ENCODE measurements around the gene UBE2J1.

The UBE2J1 gene

GRCh38 chr6:89364586-89364985 is 12.1 kb upstream of the UBE2J1 start:
- DNase-seq (ENCODE audit: low spot score) = no peak

DNA sequence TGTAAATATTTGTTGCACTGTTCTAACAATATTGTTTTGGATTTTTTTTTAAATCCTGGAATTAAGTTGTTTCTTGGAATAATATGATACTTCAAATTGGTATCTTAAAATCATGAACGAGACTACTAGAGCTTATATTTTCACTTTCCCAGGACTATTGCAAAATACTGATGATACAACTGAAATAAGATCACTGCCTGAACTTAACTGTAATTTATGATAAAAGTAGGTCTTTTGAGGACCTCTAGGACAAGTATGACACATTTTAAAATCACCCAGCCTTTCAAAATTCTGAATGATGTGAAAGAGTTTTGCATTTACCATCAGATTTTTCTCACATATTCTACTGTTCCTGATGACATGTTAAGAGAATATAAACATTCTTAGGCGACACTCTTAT is 8.6 kb upstream of the UBE2J1 start:
- no peak for DNase-seq (ENCODE audit: low spot score)

- peak; percentile 45 for DNase-seq (ENCODE audit: low spot score)
These were observed 8.0 kb upstream of the UBE2J1 start for GRCh38 chr6:89360415-89360999.

DNA sequence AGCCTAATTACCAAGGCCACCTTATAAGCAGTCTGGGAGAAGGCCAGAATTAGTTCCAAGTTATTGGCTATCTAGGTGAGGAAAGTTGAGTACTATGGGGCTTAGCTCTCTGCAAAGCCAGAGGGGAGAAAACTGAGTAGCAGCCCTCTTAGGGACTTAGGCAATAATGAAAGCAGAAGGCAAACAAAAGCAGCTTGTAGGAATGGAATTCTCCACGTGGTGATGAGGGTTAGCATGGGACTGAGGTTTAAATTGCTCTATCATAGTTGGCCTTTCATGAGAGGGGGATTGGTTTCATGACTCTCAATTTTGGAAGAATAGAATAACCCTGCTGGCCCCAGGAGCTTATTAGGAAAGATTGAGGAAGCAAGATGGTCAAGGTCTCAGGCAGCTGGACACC is 7.0 kb upstream of the UBE2J1 start:
- no peak for DNase-seq (ENCODE audit: low spot score)

DNA sequence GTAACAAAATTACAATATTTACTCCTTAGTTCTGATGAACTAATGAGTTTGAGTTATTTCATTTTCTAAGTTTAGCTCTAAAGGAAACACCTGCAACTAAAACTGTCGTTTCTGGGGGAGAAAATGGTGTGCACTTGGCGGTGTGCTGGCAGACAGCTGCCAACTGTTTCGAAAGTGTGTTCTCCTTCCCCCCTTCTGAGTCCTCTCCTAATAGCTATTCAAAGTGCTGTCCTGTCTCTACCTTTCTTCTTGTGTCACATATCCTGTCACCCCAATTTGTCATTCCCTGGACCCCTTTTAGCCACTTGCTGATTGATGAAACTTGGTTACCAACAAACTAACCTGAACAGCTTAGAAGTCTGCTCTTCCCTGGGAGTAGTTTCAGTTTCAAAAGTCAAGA is 4.9 kb upstream of the UBE2J1 start:
- DNase-seq (ENCODE audit: low spot score) = peak; percentile 22

DNA sequence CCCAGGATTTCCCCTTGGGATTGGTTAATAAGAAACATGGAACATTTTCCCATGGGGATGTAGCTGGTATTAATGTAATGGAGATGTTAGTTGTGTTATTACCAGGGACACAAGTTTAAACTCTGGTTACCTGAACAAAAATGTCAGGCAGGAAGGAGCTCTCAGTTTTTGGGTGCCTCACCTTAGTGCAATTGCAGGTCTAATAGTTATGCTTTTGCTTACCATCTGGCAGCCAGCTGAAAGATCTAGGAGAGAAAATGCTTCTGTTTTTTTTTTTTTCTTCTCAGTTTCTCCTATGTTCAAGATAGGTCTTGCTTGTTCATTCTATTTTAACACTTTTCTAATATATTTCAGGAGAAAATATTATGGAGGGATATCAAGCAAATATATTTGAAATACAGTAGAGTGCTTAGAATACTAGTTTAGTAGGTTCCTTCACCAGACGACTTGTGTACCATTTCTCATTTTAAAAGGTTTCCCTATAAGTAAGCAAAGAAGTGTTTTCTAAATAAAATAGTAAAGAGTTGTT is 4.2 kb upstream of the UBE2J1 start:
- no peak for DNase-seq (ENCODE audit: low spot score)

DNA sequence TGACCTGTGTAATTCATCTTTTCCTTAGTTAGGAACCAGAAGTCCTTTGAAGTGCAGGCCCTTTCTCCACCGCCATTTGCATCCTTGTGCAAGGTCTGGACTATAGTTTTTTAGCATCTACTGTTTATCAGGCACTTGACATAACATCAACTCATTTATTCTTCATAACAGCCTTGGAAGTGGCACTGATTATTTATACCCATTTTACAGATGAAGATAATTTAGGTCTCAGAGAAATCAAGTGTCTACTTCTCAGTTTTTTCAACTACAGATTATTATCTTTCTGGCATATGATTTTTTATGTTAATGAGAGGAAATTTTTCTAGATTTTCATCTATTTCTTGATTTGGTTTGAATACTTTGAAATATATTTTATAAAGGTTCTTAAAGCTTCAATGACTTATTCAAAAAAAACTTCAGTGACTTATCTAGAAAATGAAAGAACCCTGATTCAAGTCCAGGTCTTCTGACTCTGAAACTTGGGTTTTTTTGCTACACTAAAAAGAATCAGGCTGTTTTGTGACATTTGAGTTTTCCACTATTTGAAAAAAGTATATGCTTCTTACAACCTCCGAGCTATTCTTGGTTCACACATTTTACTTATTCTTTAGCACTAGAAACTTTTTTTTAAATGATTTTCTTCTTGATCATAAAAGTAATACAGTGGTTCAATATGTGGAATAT is 3.1 kb upstream of the UBE2J1 start:
- DNase-seq (ENCODE audit: low spot score) = no peak

DNA sequence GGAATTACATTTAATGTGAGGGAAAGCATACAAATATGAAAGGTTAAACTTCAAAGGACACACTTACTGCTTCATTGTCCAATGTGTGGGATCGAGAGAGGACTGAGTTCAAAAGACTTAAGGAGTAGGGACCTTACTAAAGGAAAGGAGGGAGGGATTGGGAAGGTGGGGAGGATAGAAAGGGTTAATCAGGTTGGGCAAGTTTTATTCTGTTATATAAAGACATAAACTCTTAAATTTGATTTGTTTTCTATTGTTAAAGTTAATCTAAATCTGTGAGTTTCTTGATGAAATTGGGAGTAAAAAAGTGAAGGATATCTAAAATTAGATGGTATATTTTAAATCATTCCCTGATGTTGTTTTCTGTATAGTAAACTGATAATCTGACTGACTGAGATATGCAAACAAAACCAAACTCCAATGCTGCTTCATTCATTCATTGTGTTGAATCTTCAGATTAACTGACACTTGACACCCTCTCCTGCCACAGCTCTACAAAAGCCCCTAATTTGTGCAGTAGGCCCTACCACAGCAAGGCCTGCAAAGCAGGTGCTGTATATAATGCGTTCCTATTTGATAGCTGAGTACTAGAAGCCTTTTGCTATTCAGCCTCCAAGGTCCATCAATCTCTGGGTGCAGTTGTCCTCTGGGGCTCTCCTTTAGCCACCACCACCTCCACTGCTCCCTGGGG is 1.3 kb upstream of the UBE2J1 start:
- no peak for DNase-seq (ENCODE audit: low spot score)

DNA sequence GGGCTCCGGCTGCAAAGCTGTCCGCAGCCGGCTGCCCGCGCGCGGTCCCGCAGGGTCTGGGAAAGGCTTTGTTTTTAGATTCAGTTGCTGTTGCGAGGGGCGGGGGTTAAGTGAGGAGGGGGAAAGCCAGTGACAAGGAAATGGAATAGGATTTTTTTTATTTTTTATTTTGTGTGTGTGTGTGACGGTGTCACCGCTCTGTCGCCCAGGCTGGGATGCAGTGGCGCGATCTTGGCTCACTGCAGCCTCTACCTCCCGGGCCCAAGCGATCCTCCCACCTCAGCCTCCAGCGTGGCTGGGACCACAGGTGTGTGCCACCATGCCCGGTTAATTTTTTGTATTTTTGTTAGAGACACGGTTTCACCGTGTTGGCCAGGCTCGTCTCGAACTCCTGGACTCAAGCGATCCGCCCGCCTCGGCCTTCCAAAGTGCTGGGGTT is 615 bp upstream of the UBE2J1 start:
- DNase-seq (ENCODE audit: low spot score) = no peak

GRCh38 chr6:89351671-89352277 is 748 bp downstream of the UBE2J1 start:
- no peak for DNase-seq (ENCODE audit: low spot score)

- peak; percentile 19 for DNase-seq (ENCODE audit: low spot score)
These were observed 2.1 kb downstream of the UBE2J1 start for GRCh38 chr6:89350281-89350966.

- no peak for DNase-seq (ENCODE audit: low spot score)
These were observed 4.2 kb downstream of the UBE2J1 start for GRCh38 chr6:89348372-89348771.

GRCh38 chr6:89347825-89348224 is 4.7 kb downstream of the UBE2J1 start:
- DNase-seq (ENCODE audit: low spot score) = no peak

GRCh38 chr6:89346433-89346832 is 6.1 kb downstream of the UBE2J1 start:
- no peak for DNase-seq (ENCODE audit: low spot score)

- no peak for DNase-seq (ENCODE audit: low spot score)
These were observed 13.0 kb downstream of the UBE2J1 start for GRCh38 chr6:89339565-89339964.

DNA sequence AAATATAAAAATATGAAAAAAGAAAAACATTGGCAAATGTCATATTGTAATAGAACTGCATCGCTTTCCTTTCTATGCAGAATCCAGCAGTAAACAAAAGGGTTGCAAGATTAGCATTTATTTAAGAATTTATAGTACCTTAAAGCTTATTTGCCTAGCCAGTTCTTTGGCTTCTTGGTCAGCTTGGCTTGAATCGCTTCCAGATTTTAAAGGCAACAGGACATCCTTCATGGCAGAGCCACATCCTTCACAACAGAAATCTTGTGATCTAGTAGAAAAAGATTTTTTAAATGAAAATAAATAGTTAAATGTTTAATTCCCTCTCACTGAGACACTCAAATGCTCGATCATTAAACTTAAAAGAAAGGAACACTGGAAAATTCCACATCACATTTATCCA is 17.4 kb downstream of the UBE2J1 start:
- DNase-seq (ENCODE audit: low spot score) = no peak

GRCh38 chr6:89330910-89331309 is 21.6 kb downstream of the UBE2J1 start:
- DNase-seq (ENCODE audit: low spot score) = no peak

DNA sequence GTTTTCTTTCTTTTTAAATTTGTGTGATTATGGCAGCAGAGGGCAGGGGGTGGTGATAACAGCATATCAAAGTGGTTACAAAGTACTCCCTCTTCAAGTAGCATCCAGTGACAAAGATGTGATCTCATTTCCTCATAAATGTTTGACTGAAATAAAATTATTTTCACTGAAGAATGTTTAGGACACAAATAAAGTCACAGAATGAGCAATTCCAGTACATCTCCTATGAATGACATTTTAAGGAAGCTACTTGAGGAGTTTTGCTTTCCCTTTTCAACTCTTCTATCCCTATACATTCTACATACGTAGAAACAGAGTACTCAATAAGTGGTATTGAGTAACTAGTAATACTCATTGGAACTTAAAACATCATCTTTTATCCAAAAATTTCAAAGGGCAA is 23.5 kb downstream of the UBE2J1 start:
- no peak for DNase-seq (ENCODE audit: low spot score)

GRCh38 chr6:89324304-89324703 is 28.2 kb downstream of the UBE2J1 start:
- no peak for DNase-seq (ENCODE audit: low spot score)

GRCh38 chr6:89323511-89323971 is 29.0 kb downstream of the UBE2J1 start:
- DNase-seq (ENCODE audit: low spot score) = no peak

DNA sequence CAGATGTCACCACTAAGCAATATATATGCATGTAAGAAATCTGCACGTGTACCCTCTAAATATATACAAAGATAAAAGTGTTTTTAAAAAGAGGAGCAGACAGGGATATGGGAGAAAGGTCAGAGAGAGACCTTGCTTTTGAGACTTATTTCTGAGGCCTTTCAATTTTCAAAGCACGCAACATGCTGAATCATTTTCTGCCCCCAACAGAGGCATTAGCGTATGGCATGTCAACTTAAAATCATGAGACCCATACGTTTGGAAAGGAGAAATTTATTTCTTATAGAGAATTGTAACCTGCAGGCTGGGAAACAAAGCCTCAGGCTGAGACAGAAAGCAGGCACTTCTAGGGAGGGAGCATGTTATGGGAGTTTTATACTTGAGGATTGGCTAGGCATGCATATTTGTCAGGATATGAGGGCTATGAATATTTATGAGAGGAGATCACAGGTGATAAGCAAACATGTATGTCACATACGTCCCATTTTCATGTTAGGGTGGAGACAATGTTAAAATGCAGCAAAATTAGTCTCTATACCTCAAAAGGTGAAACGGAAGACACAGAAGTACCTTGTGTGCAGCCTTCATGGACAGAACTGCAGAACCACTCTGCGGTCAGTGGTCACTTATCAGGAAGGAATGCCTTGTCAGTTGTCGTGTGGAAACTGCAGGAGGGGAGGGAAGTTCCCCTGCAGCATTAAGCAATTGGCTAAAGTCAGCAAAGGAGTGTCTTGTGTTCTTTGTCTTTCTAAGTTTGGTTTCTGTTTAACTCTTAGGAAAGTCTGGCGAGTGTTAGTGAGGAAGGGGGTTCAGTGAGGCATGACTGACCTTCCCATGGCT is 31.2 kb downstream of the UBE2J1 start:
- DNase-seq (ENCODE audit: low spot score) = no peak

Measured in activated CD4-positive, alpha-beta T cell treated with anti-CD3 and anti-CD28 coated beads, Interleukin-2, Interleukin-4, amounts not matched to agents 100 ng/mL and 50 ng/mL, durations not matched to agents 16 hours and 8 hours (primary cell).